PC-9 (cell line): Measurements from ENCODE around the gene PDGFD.

Experiments
- CTCF ChIP-seq: fragments of 200-600 bp; sonication (generic); conservative IDR thresholded peaks from 2 replicates; pipeline ENCODE4 v1.6.1; 2017; ENCODE audit warnings: mixed run types, antibody characterized with exemption, mild to moderate bottlenecking, moderate library complexity
- EZH2 ChIP-seq: fragments of 200-600 bp; sonication (generic); IDR thresholded peaks from 2 replicates; pipeline ENCODE4 v1.8.0; 2017; ENCODE audit warnings: antibody characterized with exemption, low read depth

GRCh38 chr11:104092744-104093143 is 71.2 kb downstream of the PDGFD start:
- TF ChIP-seq CTCF = no peak
- no peak for TF ChIP-seq EZH2
